GM19395 (cell line): ENCODE results near the gene TOMM20.
A peak's percentile ranks its signal among the peaks of the same experiment; 100 is the strongest.
"Not testable (repeated sequence)": the region's sequence is repeated elsewhere in the genome, so short reads cannot be mapped to it uniquely, and the experiment has no call there.

Experiments
- ATAC-seq: cut with Tn5 transposase; IDR thresholded peaks from one replicate; pipeline ENCODE4 v1.9.1; 2021; ENCODE audit warnings: mild to moderate bottlenecking, moderate library complexity; ENCODE audit not compliant: unreplicated experiment

Gene TOMM20

DNA sequence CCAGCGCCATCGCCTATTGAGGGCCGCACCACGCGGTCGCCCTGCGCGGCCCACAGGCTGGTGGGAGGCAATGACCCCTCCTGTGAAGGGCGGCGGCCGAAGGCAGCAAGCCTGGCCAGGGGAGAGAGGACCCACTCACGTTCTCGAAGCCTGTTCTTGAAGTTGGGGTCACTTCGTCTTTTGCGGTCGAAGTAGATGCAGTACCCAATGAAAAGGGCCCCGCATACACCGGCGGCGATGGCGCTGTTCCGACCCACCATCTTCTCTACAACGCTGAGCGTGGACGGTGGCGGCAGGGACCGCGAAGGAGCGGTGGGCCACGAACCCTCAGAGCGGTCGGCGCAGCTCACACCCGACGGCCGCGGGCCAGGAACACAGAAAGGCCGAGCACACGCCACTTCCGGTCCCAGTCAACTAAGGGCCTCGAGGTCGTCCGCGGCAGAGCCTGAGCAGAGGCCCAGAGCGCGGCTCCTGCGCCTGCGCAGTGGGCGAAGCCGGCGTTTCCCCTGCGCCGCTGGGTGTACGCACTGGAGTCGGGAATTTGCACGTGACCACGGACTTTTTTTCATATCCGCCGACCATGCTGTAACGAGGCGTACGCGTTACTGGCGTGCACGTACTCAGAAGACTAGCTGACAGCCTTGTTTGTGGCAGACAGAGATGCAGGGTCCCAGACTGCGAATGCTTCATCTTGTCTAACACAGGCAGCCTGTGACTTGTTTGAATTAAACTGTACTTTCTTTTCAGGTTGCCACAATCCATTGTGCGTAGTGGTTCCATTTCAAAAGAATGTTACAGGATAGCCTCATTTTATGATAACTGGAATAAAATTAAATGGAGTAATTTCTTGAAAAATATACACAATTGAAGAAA is at the start of gene TOMM20:
Gene TOMM20 (minus strand): TSS at position 382 of the 873 bp plus-strand sequence. CDS start 122 bp downstream, at position 260.
- ATAC-seq: peak; percentile 96

DNA sequence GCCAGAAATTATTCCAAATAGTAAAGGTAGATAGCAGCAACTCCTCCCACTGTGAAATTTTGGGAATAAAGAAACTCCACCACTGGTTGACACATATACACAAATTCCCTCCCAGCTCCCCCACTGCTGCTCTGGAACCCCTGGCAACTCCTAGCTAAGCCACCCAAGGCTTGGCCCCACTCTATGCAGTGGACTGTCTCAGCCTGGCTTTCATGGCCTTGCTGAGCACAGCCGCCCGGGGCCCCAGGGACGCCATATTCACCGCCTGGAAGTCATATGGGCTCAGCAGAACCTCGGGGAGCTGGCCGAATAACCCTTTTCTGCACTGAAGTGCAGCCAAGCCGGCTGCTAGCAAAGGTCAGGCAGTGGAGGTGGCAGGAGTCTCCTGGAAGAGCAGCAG is 47.8 kb upstream of the TOMM20 start:
- ATAC-seq: no peak

DNA sequence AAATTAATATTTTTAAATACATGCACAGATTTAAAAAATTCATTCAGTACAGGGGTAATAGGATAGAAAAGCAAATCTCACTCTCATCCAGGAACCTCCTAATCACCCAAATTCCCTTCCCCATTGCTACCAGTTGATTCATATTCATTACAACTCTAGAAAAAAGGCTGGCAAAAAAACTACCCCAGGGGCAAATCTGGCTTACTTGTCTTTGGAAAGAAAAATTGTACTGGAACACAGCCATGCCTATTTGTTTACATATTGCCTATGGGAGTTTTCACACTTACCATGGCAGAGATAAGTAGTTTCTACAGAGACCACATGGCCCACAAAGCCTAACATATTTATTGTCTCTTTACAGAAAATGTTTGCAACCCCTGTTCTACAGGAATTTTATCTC is 41.3 kb upstream of the TOMM20 start:
- ATAC-seq: no peak

DNA sequence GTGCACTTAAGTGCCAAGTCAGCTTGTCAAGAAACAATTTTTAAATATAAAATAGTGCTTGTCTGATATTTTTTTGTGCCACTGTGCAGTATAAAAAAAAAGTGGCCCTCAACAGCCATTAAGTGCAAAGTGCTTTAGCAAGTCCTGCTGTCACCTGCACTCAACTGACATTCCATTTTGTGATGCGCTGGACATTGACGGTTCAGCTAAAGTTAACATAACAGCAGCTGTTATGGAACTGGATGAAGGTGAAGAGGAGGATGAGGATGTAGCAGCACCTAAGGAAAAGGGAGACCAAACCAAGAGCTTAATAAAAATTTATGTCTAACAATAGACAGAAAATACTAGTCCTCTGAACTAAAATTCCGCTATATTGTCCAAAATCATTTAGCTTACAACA is 39.7 kb upstream of the TOMM20 start:
- no peak for ATAC-seq

DNA sequence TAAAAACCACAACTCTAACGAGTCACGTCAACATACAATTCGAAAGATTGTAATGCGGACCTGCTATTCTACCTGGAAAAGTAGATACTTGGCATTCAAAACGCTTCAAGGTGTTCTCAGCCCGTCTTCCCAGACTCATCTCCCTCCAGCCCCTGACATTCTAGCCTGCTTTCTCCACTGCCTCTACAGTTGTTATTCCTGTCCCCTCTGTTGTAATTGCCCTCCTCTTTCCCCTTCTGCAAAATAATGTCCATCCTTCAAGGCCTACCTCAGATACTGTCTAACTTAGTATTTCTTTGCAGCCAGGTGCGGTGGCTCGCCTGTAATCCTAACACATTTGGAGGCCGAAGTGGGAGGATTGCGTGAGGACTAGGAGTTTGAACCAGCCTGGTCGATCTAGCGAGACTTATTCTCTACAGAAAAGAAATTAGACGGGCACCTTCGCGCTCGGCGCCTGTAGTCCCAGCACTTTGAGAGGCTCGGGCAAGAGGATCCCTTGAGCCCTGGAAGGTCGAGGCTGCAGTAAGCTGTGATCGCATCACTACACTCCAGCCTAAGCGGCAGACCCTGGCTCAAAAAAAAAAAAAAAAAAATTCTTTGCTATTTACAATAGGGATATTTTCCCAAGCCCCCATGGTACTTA is 33.2 kb upstream of the TOMM20 start:
- ATAC-seq: no peak

DNA sequence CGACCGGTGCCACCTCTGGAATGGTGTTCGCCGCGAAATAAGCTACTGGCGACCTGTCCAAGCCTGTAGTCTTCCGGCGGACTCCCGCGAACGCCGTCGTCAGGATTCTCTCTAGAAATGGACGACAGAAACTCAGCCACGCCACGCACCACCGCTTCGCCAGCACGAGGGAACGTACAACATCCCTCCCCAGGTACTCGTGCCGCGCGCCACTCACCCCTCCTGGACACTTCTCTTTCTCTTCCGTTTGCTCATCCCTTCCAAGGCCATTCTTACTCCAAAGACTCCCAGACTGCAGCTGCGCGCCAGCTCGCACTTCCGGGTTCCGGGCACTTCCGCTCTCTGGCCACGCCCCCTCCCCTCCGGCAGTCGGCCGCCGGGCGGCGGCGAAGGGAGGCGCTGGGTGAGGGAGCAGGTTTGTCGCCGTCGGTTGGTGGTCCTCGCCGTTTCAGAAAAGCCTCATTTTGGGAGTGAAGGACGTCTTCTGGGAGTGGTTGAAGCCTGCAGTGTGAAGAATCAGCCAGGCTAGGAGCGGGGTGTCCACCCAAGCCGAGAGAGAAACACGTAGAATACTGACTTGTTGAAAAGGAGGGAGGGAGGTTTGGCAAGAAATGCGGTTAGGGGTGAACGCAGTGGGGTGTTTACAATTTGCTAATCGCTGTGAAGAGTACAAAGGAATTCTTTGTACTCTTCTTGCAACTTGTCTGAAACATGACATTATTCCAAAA is 32.5 kb upstream of the TOMM20 start, which contains the start of gene RBM34:
Gene RBM34 (minus strand): TSS at position 294 of the 728 bp plus-strand sequence. CDS start 24 bp downstream, at position 270.
- peak; percentile 95 for ATAC-seq

DNA sequence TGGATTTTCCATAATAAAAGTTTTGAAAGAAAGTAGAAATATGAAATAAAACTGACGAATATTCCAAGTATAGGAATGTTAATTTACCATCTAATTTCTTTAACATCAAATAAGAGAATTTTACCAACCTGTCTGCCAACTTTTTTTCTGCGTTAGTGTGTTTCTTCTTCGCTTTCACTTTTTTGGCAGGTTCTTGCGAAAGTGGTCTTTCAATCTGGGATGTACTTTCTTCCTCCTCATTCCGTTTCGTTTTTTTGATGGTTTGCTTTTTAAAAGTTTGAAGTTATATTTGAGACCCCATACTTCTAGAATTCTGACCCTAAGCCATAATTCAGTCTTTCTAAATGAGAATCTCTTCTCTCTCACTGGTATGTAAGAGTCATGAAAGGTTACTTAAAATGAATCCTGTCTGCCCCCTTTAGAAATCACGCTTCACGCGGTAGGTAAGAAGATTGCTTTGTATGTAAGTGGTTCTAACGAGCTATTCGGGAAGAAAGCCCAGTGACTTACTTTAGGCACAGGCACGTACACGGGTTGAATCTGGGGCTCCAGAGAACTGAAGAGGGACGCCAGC is 31.8 kb upstream of the TOMM20 start:
- peak; percentile 45 for ATAC-seq

DNA sequence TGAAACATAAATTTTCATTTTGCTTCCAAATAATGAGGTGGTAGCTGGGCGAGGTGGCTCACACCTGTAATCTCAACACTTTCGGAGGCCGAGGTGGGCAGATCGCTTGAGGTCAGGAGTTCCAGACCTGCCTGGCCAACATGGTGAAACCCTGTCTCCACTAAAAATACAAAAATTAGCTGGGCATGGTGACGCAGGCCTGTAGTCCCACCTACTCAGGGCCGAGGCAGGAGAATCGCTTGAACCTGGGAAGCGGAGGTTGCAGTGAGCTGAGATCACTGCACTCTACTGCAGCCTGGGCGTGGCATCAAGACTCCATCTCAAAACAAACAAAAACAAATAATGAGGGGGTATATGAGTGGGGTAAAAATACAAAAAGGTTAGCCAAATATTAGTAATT is 31.3 kb upstream of the TOMM20 start:
- not testable (repeated sequence) for ATAC-seq

DNA sequence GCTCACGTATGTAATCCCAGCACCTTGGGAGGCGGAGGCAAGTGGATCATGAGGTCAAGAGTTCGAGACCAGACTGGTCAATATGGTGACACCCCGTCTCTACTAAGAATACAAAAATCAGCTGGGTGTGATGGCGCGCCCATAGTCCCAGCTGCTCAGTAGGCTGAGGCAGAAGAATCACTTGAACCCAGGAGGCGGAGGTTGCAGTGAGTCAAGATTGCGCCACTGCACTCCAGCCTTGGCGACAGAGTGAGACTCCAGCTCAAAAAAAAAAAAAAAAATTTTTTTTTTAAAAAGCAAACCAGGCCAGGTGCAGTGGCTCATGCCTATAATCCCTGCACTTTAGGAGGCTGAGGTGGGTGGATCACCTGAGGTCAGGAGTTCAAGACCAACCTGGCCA is 30.6 kb upstream of the TOMM20 start:
- not testable (repeated sequence) for ATAC-seq

DNA sequence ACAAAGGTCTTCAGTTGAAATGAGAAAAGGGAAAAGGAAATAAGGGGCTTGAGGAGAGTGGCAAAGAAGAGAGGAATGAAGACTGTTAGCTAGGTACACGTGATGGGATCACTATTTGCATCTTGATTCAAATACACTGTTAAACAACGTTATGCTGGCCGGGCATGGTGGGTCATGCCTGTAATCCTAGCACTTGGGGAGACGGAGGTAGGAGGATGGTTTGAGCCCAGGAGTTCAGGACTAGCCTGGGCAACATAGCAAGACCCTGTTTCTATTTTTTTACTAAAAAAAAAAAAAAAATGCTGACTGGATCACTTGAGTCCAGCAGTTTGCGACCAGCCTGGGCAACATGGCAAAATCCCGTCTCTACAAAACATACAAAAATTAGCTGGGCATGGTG is 30.0 kb upstream of the TOMM20 start:
- ATAC-seq: no peak

DNA sequence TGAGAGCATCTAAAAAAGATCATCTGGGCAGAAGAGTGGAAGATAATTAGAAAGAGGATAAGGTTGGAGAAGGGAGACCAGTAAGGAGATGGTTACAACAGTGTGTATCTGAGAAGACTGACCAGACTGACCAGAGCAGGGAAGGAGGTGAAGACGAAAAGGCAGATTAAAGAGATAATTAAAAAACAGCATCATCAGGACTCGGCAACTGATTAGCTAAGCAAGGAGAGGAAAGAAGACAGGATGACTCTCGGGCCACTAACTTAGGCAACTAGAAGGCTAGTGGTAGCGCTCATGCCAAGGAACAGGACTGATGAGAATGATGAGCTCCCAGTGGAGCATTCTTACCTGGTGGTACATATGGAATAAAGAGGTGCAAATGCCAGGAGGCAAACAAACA is 28.5 kb upstream of the TOMM20 start:
- no peak for ATAC-seq

DNA sequence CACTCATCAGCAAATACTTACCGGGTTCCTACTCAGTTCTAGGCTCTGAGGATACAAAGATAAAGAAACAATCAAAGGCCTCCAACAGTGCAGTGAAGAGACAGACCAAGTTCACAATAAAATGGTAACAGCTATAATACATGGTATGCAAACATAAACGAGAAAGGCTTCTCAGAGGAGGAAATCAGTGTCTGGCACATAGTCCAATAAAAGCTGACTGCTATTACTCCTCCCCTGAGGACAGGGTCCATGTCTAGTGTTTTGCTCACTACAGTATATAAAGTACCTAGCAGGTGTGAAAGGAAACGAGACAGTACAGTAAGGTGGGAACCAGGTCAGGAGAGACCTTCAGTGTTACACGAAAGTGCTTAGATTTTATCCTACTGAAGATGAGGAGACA is 28.1 kb upstream of the TOMM20 start:
- ATAC-seq: no peak

DNA sequence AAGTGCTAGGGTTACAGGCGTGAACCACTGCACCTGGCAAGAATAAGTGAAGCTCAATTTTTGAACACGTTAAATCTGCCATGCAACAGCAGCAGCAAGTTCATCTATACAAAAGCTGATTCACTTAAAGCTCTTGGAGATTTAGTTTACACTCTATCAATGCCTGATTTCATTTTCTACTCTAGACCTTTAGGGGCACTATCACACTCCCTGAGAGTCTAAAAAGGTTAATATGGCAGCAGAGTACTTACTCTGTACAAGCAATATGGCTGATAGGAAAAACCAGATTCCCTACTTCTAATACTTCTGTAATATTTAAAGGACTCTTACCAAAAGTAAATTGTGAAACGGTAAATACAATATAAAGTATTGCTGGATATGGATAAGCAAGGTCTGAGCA is 27.6 kb upstream of the TOMM20 start:
- ATAC-seq: no peak

DNA sequence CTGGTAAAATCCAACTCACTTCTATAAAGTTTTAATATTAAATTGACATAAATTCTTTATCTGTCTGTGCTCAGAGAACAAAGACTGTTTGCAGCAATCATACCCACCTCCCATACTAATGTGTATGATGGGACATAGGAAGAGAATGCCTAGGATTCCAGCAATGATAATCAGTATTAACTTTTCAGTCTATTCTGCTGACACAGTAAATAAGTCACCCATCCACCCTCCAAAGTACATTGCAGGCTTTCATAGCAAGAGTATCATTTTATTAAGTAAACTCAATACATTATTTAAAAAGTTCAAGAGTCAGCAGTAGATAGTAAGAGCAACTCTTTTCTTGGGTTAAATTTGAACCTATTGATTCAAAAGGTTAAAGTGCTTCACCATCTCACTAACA is 23.6 kb upstream of the TOMM20 start:
- no peak for ATAC-seq

DNA sequence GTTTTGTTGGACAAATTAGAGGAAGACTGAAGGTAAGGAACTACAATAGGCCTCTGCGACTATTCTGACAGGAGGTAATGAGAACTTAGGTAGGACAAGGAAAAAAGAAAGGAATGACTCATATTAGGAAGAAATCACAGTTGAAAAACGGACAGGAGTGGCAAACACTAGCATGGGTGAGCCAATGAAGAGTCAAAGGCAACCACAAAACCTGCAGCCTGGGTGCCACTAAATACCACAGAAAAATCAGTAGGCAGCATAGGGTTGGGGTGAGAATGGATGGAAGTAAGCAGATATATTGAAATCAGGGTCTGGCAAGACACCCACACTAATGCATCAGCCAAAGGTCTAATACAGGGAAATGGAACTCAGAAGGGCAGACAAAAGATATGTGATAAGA is 22.4 kb upstream of the TOMM20 start:
- no peak for ATAC-seq

DNA sequence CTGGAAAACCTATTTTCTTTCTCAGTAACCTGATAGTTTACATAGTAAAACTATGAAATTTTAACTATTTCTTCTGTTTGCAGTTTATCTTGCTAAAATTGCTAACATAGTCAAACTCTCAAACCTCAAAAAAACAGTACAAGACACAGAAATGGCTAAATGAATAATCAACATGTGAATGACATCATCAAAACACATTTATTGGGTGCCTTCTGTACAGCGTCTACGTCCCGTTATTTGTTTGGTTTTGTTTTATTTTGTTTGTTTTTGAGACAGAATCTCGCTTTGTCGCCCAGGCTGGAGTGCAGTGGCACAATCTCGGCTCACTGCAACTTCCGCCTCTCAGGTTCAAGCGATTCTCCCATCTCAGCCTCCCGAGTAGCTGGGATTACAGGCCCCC is 21.2 kb upstream of the TOMM20 start:
- no peak for ATAC-seq

DNA sequence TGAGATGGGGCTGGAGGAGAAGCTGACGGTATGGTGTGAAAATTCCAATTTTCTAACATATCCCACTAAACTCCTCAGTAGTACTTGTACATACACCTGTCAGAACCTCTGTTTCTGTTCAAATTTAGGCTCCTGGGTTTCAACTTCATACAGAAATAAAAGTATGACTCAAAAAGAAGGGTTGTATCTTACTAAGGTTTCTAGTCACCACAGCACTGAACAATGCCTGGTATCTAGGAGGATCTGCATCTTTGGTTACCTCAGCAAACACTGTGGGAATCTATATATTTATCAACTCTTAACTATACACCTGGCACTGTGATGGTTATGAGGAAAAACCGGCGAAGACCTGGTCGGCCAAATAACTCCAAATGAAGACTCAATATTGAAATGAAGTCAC is 18.6 kb upstream of the TOMM20 start:
- ATAC-seq: no peak

DNA sequence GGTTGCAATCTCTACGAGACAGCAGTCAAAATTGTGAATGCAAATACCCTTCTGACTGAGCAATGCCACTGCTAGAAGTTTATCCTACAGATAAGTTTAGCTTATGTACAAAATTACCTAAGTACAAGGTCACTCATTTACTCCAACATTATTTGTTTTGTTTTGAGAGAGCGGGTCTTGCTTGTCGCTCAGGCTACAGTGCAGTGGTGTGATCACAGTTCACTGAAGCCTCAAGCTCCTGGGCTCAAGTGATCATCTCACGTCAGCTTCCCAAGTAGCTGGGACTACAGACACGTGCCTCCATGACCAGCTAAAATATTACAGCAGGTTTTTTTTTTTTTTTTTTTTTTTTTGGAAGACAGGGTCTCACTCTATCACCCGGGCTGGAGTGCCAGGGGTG is 17.0 kb upstream of the TOMM20 start:
- ATAC-seq: no peak

DNA sequence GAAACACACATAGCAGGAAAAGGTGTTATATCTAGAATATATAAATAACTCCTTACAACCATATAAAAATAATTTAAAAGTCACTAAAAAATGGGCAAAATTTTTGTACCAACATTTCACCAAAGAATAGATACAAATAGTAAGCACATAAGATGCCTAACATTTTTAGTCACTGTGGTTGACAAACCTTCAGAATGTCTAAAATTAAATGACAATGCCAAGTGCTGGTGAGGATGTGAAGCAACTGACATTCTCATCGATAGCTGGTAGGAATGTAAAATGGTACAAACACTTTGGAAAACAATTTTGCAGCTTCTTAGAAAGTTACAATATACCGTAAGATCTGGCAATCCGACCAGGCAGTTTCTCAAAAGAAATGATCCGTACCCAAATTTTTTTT is 14.4 kb upstream of the TOMM20 start:
- no peak for ATAC-seq

DNA sequence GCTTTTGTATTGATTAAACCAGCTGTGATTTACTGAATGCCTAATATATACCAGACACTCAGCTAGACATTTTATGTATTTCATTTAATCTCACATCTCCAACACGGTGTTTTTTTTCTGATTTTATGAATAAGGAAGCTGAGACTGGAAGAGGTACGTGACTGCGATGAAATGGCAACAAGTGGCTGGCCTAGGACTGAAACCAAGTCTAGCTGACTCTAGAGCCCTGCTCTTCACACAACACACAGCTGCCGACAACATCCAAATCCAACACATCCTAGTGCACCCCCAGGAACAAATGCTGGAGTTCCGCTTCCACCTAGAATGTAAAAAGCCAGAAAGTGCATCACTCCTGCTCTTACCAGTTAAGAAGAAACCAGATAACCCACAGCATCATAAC is 10.7 kb upstream of the TOMM20 start:
- ATAC-seq: no peak

DNA sequence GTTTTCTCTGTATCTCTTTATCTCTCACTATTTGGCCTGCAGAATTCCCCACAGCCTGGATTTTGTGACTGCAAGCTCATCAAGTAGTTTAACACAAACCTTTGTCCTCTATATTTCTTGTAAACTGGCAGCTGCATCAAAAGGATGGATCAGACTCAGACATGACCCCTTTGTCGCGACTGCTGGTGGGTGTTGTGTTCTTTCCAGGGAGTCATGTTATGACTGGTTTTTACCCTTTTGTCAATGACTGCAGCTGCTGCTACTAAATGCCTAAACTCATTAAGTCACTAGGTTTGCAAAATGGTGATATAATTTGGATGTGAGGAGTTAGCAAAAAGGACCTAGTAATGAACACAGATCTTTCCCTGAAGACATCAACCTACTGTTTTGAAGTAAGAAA is 10.2 kb upstream of the TOMM20 start:
- no peak for ATAC-seq
